KBM-7 (cell line): Measurements from ENCODE around the gene ERCC1.

ENCODE experiments used
- DNase-seq: peaks from one replicate; pipeline ENCODE4 v3.0.0-alpha.2; 2015
- in situ Hi-C: fragments of 300-500 bp; cut with MboI; formaldehyde crosslinking; loops from 2 replicates; pipeline ENCODE4 v1.14.3; 2020; ENCODE audit warnings: low sequenced_read_pairs, low pct_unique_long_range_greater_than_20kb, mixed read lengths

ERCC1 gene

DNA sequence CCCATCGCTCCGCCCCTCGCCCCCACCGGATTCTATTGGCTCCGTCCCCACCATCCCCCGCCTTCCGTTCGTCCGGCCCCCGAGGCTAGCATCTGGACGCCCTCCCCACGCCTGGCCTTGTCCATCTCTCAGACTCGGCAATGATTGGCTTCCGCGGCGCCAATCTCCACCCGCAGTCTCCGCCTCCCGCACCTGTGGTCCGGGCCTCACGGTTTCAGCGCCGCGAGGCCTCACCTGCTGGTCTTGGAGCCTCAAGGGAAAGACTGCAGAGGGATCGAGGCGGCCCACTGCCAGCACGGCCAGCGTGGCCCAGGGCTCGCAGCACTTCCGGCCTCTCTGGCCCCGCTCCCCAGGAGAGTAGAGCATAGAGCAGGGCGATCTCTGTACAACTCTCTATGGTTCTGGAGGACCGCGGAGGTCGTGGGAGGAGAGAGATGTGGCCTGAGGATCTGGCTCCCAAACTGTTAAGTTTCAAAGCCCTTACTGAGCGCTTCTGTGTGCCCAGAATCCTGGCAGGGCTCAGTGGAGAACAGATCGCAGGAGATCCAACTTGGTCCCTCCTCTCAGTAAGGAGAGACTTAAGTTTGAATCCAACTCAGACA lies at the start of gene ERCC1:
Gene ERCC1, minus strand, starts transcription at position 329 of the 602 bp plus-strand sequence. CDS start 543 bp downstream, outside the sequence.
- DNase-seq = peak; percentile 94
- in situ Hi-C loops = no loop called here

DNA sequence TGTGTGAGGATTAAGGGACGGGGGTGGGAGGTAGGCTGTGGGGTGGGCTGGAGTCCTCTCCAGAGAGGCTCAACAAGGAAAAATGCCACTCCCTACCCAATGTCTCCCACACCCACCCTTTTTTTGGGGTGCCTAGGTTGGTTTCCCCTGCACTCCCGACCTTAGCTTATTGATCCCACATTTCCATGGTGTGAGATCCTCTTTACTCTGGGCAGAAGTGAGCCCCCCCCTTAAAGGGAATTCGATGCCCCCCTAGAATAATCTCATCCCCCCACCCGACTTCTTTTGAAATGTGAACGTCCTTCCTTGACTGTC lies 49.6 kb upstream of the ERCC1 start:
- in situ Hi-C loops = no loop called here
- no peak for DNase-seq

- in situ Hi-C loops = no loop called here
- DNase-seq = no peak
Measured at GRCh38 chr19:45472563-45473366, 49.0 kb upstream of the ERCC1 start.

DNA sequence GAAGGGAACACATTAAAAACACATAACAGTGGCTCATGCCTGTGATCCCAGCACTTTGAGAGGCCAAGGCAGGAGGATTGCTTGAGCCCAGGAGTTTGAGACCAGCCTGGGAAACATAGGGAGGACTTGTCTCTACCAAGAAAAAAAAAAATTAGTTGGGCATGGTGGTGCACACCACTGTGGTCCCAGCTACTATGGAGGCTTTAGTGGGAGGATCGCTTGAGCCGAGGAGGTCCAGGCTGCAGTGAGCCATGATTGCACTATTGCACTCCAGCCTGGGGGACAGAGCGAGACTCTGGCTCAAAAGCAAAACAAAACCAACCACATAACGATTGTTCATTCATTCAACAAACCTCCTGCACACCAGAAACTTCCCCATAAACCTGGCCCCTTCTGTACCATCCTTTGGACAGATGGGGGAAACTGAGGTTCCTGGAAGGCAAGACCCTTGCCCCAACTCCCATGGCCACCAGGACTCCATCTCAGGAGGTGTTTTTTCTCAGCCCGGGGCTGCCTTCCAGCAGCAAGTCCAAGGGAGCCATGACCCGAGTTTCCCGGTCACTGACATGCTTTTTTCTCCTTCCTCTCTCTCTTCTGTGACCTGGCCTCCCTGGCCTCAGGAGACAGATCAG lies 48.3 kb upstream of the ERCC1 start:
- DNase-seq = no peak
- in situ Hi-C loops = no loop called here

- in situ Hi-C loops = no loop called here
- no peak for DNase-seq
Measured at GRCh38 chr19:45471111-45471930, 47.6 kb upstream of the ERCC1 start.

DNA sequence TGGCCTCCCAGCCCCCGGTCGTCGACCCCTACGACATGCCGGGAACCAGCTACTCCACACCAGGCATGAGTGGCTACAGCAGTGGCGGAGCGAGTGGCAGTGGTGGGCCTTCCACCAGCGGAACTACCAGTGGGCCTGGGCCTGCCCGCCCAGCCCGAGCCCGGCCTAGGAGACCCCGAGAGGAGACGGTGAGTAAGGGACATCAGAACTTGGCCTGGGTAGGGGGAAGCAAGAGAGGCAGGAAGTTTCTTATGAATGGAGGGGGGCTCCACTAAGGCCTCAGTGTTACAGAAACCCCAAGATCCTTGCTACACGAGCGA lies 47.0 kb upstream of the ERCC1 start:
- in situ Hi-C loops = no loop called here
- no peak for DNase-seq

- DNase-seq = peak; percentile 23
- in situ Hi-C loops = no loop called here
Measured at GRCh38 chr19:45469945-45470761, 46.4 kb upstream of the ERCC1 start.

DNA sequence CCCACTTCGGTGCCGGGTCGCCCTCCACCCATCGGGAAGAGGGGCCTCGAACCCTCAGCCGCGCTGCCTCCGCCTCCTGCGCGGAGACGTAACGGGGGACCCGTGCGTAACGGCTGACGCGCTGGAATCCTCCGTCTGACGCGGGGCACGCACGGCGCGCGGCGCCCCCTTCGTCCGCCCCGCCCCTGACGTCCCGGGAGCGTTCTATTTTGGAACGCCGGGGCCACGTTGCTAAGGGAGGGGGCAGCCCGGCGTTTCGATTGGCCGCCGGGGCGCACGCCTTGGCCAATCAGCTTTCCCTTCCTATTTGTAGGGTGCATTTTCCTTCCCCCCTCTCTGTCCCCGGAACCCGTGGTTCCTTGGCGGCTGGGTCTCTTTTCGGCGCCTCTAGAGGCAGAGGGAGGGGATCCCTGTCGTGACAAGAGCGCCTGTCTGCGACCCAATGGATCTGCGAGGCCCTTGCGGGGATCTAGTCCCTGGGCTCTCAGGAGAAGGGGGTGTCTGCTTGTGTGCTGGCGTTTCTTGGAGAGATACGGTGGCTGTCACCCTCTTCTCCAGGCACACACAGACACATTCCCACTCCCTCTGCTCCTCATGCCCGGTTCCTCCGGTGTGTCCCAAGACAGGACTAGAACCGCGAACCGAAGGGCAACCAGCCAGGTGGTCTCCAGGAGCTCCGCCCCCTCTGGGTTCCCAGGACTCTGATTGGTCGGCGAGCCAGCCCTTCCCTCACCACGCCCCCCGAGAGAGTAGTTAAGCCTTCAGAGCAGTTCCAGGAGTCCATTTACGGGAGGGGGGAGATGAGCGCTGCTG lies 45.6 kb upstream of the ERCC1 start:
- in situ Hi-C loops = no loop called here
- DNase-seq = peak; percentile 97

DNA sequence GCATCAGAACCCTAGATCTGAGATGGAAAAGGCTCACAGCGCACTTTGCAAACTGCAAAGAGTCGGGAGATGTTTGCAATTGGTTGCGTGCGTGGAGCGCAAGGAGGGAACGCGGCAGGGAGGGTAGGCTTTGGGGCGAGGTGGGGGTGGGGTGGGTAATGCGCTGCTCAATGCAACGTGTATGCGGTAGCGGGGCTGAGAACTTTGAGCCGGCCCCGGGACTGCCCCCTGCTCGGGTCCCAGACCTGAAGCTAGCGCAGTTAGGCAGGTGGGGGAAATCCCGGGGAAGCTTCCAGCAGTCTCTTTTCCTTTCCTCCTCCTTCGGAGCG lies 45.0 kb upstream of the ERCC1 start:
- in situ Hi-C loops = no loop called here
- DNase-seq = no peak

- no peak for DNase-seq
- in situ Hi-C loops = no loop called here
Measured at GRCh38 chr19:45468159-45468651, 44.5 kb upstream of the ERCC1 start.

- in situ Hi-C loops = no loop called here
- DNase-seq = peak; percentile 92
Measured at GRCh38 chr19:45467456-45468158, 43.9 kb upstream of the ERCC1 start, which contains the start of gene FOSB. Gene FOSB, plus strand, starts transcription at chr19:45467996. Its CDS starts 591 bp downstream, at chr19:45468587.

DNA sequence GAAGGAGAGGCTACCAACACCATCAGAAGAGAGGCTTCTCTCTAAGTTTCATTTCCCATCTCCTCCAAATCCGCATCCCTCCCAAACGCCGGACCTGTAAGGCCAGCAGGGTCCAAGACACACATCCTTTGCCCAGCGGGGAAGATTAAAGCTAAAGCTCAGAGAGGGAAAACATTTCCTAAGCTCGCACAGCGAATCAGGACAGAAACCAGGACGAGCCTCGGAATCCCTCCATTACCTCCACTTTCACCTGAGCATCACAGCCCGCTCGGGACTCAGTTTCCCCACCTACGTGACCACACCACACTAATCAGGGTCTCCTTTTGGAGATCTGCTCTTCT lies 43.4 kb upstream of the ERCC1 start:
- in situ Hi-C loops = no loop called here
- DNase-seq = no peak

- no peak for DNase-seq
- in situ Hi-C loops = no loop called here
Measured at GRCh38 chr19:45464852-45465441, 41.2 kb upstream of the ERCC1 start.

DNA sequence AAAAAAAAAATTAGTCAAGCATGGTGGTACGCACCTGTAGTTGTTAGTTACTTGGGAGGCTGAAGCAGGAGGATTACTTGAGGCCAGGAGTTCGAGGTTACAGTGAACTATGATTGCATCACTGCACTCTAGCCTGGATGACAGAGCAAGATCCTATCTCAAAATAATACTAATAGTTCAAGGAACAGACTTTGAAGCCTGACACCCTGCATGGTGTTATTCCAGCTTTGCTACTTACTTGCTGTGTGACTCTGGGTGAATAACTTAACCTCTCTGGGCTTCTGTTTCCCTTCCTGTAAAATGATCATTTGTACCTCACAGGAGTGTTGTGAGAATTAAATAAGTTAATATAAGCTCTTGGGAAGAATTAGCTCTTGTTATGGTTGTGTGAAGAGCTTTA lies 40.6 kb upstream of the ERCC1 start:
- no peak for DNase-seq
- in situ Hi-C loops = no loop called here

GRCh38 chr19:45463241-45463640 lies 39.5 kb upstream of the ERCC1 start:
- DNase-seq = no peak
- in situ Hi-C loops = no loop called here

GRCh38 chr19:45462174-45462573 lies 38.5 kb upstream of the ERCC1 start:
- in situ Hi-C loops = no loop called here
- DNase-seq = no peak

- DNase-seq = no peak
- in situ Hi-C loops = no loop called here
Measured at GRCh38 chr19:45460807-45461347, 37.2 kb upstream of the ERCC1 start.
